Trophoblast cell (in vitro differentiated cells and primary cell): ENCODE results near the gene XKR7.

Experiments used
- DNase-seq, 2 donors: peaks; one replicate each; pipeline ENCODE4 v3.0.0-alpha.2; 2016
- H2AFZ ChIP-seq: 2 replicates; pipeline ENCODE4 v1.6.1; 2013; ENCODE audit warnings: low read length, moderate library complexity, mild to moderate bottlenecking; ENCODE audit not compliant: insufficient read depth, poor library complexity
- H2AK5ac ChIP-seq: 2 replicates; pipeline ENCODE4 v1.6.1; 2013; ENCODE audit warnings: mild to moderate bottlenecking, low read length
- H2BK120ac ChIP-seq: 2 replicates; pipeline ENCODE4 v1.6.1; 2013; ENCODE audit warnings: low read length, mild to moderate bottlenecking, moderate library complexity; ENCODE audit not compliant: insufficient read depth, poor library complexity
- H2BK12ac ChIP-seq: 2 replicates; pipeline ENCODE4 v1.6.1; 2013; ENCODE audit warnings: mild to moderate bottlenecking, low read length, moderate library complexity
- H2BK5ac ChIP-seq: 2 replicates; pipeline ENCODE4 v1.6.1; 2013; ENCODE audit warnings: low read length, low read depth, moderate library complexity, mild to moderate bottlenecking; ENCODE audit not compliant: poor library complexity
- H3K14ac ChIP-seq: 2 replicates; pipeline ENCODE4 v1.6.1; 2013; ENCODE audit warnings: mild to moderate bottlenecking, low read length
- H3K18ac ChIP-seq: 2 replicates; pipeline ENCODE4 v1.6.1; 2013; ENCODE audit warnings: mild to moderate bottlenecking, low read length
- H3K23ac ChIP-seq: 2 replicates; pipeline ENCODE4 v1.6.1; 2013; ENCODE audit warnings: low read length
- H3K27ac ChIP-seq: 2 replicates; pipeline ENCODE4 v1.5.1; 2013; ENCODE audit warnings: low read depth, mild to moderate bottlenecking, inconsistent platforms, low read length, moderate library complexity
- H3K27me3 ChIP-seq: 2 replicates; pipeline ENCODE4 v1.6.1; 2013; ENCODE audit warnings: inconsistent platforms, mild to moderate bottlenecking, low read length, moderate library complexity; ENCODE audit not compliant: insufficient read depth
- H3K36me3 ChIP-seq, 2 experiments: 1 replicate in 1 of 2; 2 replicates in 1 of 2; pipeline ENCODE4 v1.6.1; 2013; ENCODE audit warnings: low read length in 2 of 2, mild to moderate bottlenecking in 2 of 2, moderate library complexity in 1 of 2; ENCODE audit not compliant: insufficient read depth in 2 of 2, control insufficient read depth in 1 of 2
- H3K4ac ChIP-seq: 2 replicates; pipeline ENCODE4 v1.6.1; 2013; ENCODE audit warnings: low read depth, mild to moderate bottlenecking, low read length, moderate library complexity
- H3K4me1 ChIP-seq, 2 experiments: 1 replicate in 1 of 2; 2 replicates in 1 of 2; pipeline ENCODE4 v1.6.1; 2013; ENCODE audit warnings: low read length in 2 of 2, mild to moderate bottlenecking in 2 of 2, moderate library complexity in 1 of 2; ENCODE audit not compliant: insufficient read depth in 2 of 2, control insufficient read depth in 1 of 2
- H3K4me2 ChIP-seq: 2 replicates; pipeline ENCODE4 v1.6.1; 2013; ENCODE audit warnings: inconsistent platforms, mild to moderate bottlenecking, low read length, moderate library complexity
- H3K4me3 ChIP-seq: 2 replicates; pipeline ENCODE4 v1.5.1; 2013; ENCODE audit warnings: mild to moderate bottlenecking, low read depth, low read length, inconsistent platforms
- H3K79me1 ChIP-seq: one replicate; pipeline ENCODE4 v1.6.1; 2013; ENCODE audit warnings: low read length
- H3K79me2 ChIP-seq: 2 replicates; pipeline ENCODE4 v1.6.1; 2013; ENCODE audit warnings: low read length, mild to moderate bottlenecking; ENCODE audit not compliant: control insufficient read depth, insufficient read depth, poor library complexity
- H3K9ac ChIP-seq: 2 replicates; pipeline ENCODE4 v1.6.1; 2013; ENCODE audit warnings: mild to moderate bottlenecking, low read length
- H3K9me3 ChIP-seq: 2 replicates; pipeline ENCODE4 v1.6.1; 2013; ENCODE audit warnings: low read depth, mild to moderate bottlenecking, control low read depth, inconsistent platforms, low read length; ENCODE audit not compliant: insufficient read depth
- H4K12ac ChIP-seq: 2 replicates; pipeline ENCODE4 v1.6.1; 2013; ENCODE audit warnings: low read depth, mild to moderate bottlenecking, low read length, moderate library complexity
- H4K8ac ChIP-seq: 2 replicates; pipeline ENCODE4 v1.6.1; 2013; ENCODE audit warnings: low read depth, mild to moderate bottlenecking, low read length, moderate library complexity
- H4K91ac ChIP-seq: one replicate; pipeline ENCODE4 v1.6.1; 2013; ENCODE audit warnings: low read depth, mild to moderate bottlenecking, low read length, moderate library complexity
- WGBS: extraction: QIAGEN DNeasy Blood & Tissue Kit; methylation state at CpG from one replicate; pipeline ENCODE4 v1.1.7; 2013; ENCODE audit warnings: missing lambda C conversion rate; ENCODE audit not compliant: insufficient read length, insufficient coverage; ENCODE audit errors: extremely low coverage; 5-methylcytosine and 5-hydroxymethylcytosine counted together

The XKR7 gene

DNA sequence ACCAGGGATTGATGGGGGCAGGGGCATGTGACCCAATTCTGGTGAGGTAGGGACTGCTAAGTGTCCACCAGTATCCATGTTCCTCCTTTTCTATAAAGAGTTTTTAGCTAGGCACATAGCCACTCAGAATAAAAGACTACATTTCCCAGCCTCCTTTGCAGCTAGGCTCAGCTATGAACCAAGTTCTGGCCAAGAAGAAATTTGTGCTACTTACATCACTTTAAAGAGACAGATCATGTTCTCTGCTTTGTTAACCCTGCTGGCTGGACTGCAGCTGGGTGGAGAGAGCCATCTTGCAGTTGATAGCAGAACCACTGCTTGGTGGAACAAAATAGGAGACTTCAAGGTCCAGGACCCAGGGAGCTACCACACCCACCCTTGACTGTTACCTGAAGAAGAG, 37.0 kb downstream of the XKR7 start:
- no peak overlapping the region for H4K12ac ChIP-seq
- no peak overlapping the region for H4K91ac ChIP-seq
- no peak overlapping the region for H4K8ac ChIP-seq
- no peaks in the 10 kb centered on the region for H3K36me3 ChIP-seq
- no peak overlapping the region for H3K27ac ChIP-seq
- H2BK120ac ChIP-seq: no peak overlapping the region
- peaks cover 0 to 5% of the 10 kb centered on the region in 2 experiments for H3K4me1 ChIP-seq
- no peak overlapping the region for H3K4ac ChIP-seq
- no peak overlapping the region for H2BK5ac ChIP-seq
- H2AFZ ChIP-seq: no peak overlapping the region
- H3K79me2 ChIP-seq: no peaks in the 10 kb centered on the region
- no peak overlapping the region for H3K14ac ChIP-seq
- H3K18ac ChIP-seq: no peak overlapping the region
- H3K27me3 ChIP-seq: no peaks in the 10 kb centered on the region
- H3K4me2 ChIP-seq: no peak overlapping the region
- H2BK12ac ChIP-seq: no peak overlapping the region
- no peak overlapping the region for H3K9ac ChIP-seq
- H3K79me1 ChIP-seq: no peaks in the 10 kb centered on the region
- no peak overlapping the region for H3K4me3 ChIP-seq
- H3K23ac ChIP-seq: no peak overlapping the region
- peak in 1 of 2 donors; percentile 15 for DNase-seq
- H3K9me3 ChIP-seq: peaks cover 1% of the 10 kb centered on the region
- no peak overlapping the region for H2AK5ac ChIP-seq

DNA sequence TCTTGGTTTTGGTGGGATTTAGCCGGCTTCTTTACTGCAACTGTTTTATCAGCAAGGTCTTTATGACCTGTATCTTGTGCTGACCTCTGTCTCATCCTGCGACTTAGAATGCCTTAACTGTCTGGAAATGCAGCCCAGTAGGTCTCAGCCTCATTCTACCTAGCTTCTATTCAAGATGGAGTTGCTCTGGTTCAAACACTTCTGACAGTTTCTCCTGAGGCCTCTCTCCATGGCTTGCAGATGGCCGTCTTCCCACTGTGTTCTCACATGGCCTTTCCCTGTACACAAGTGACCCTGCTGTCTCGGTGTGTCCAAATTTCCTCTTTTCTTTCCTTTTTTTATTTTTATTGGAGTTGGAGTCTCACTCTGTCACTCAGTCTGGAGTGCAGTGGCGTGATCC, 38.1 kb downstream of the XKR7 start:
- Histone ChIP-seq H3K4me1 (peaks cover 0 to 5% of the 10 kb centered on the region in 2 experiments), H2BK12ac (no peak overlapping the region), H3K4me3 (no peak overlapping the region), H2BK5ac (no peak overlapping the region), H3K4me2 (no peak overlapping the region), H2BK120ac (no peak overlapping the region), H3K27me3 (no peaks in the 10 kb centered on the region), H4K12ac (no peak overlapping the region), H3K9ac (no peak overlapping the region), H4K91ac (no peak overlapping the region), H2AFZ (no peak overlapping the region), H3K4ac (no peak overlapping the region), H4K8ac (no peak overlapping the region), H3K36me3 (no peaks in the 10 kb centered on the region), H3K9me3 (peaks cover 1% of the 10 kb centered on the region), H3K79me2 (no peaks in the 10 kb centered on the region), H3K23ac (no peak overlapping the region), H2AK5ac (no peak overlapping the region), H3K18ac (no peak overlapping the region), H3K79me1 (no peaks in the 10 kb centered on the region), H3K14ac (no peak overlapping the region), H3K27ac (no peak overlapping the region)
- WGBS: no CpG with 5 or more reads among the region's 5 CpGs
- no peak for DNase-seq

- Histone ChIP-seq H2AK5ac (no peak overlapping the region), H3K79me2 (no peaks in the 10 kb centered on the region), H3K4me2 (no peak overlapping the region), H3K23ac (no peak overlapping the region), H2BK5ac (no peak overlapping the region), H3K27ac (no peak overlapping the region), H3K27me3 (no peaks in the 10 kb centered on the region), H2AFZ (no peak overlapping the region), H3K18ac (no peak overlapping the region), H3K4ac (no peak overlapping the region), H3K4me1 (peaks cover 0 to 5% of the 10 kb centered on the region in 2 experiments), H2BK12ac (no peak overlapping the region), H3K14ac (no peak overlapping the region), H2BK120ac (no peak overlapping the region), H4K91ac (no peak overlapping the region), H3K79me1 (no peaks in the 10 kb centered on the region), H3K9me3 (no peaks in the 10 kb centered on the region), H4K8ac (no peak overlapping the region), H3K9ac (no peak overlapping the region), H4K12ac (no peak overlapping the region), H3K4me3 (no peak overlapping the region), H3K36me3 (no peaks in the 10 kb centered on the region)
- no peak for DNase-seq
- WGBS: no CpG with 5 or more reads among the region's 8 CpGs
These were observed 39.2 kb downstream of the XKR7 start for GRCh38 chr20:32006841-32007786.

DNA sequence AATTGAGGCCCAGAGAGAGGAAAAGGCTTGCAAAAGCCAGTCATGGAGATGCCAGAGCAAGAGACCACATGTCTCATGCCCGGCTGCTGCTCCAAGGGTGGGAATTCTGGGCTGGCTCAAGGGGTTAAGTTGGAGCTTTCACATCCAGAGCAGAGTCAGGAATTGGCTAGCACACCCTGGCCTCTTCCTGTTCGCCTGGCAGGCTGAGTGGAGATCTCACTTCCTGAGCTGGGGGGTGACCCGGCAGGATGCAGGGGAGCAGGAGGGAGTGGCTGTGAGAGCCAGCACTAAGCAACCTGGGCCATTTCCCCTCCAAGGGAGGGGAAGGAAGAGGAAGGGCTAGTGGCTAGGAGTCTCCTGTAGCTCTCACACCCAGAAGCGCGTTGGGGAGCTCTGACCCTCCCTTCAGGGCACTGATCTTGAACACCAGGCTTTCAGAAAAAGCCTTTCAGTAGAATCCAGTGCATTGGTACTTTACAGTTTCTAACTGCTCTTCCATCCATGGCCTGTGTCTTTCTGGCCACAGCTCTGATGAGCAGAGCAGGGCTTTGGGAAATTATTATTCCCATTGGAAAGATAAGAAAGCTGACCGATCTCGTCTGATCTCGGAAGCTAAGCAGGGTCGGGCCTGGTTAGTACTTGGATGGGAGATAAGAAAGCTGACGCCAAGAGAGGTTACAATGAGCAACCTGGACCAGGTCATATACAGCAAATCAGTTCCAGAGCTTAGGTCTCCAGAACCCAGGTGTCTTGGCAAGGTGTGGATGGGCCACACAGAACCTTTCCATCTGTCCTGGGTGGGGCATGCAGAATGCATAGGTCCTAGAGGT, 40.1 kb downstream of the XKR7 start:
- H3K18ac ChIP-seq: no peak overlapping the region
- H3K79me2 ChIP-seq: no peaks in the 10 kb centered on the region
- H2BK120ac ChIP-seq: no peak overlapping the region
- no peaks in the 10 kb centered on the region for H3K27me3 ChIP-seq
- H3K4me2 ChIP-seq: no peak overlapping the region
- H3K36me3 ChIP-seq: no peaks in the 10 kb centered on the region
- no peaks in the 10 kb centered on the region for H3K79me1 ChIP-seq
- H3K4me3 ChIP-seq: no peak overlapping the region
- H3K9me3 ChIP-seq: no peaks in the 10 kb centered on the region
- no peak overlapping the region for H4K12ac ChIP-seq
- peak overlapping the region; percentile 17 for H2AFZ ChIP-seq
- no peak overlapping the region for H4K8ac ChIP-seq
- H3K9ac ChIP-seq: no peak overlapping the region
- no peak overlapping the region for H2AK5ac ChIP-seq
- H3K27ac ChIP-seq: no peak overlapping the region
- no peak overlapping the region for H2BK5ac ChIP-seq
- H2BK12ac ChIP-seq: no peak overlapping the region
- no CpG with 5 or more reads among the region's 10 CpGs for WGBS
- H3K4ac ChIP-seq: no peak overlapping the region
- no peak for DNase-seq
- H3K4me1 ChIP-seq: peaks cover 0 to 5% of the 10 kb centered on the region in 2 experiments
- H4K91ac ChIP-seq: no peak overlapping the region
- no peak overlapping the region for H3K23ac ChIP-seq
- no peak overlapping the region for H3K14ac ChIP-seq
